SK-N-DZ (cell line): ENCODE measurements around the gene PCDHGA10.
"Not testable (repeated sequence)": the region's sequence is repeated elsewhere in the genome, so short reads cannot be mapped to it uniquely, and the experiment has no call there.

Experiments
- DNase-seq: peaks from one replicate; pipeline ENCODE4 v3.0.0-alpha.2; 2015; ENCODE audit warnings: low spot score

Gene PCDHGA10

DNA sequence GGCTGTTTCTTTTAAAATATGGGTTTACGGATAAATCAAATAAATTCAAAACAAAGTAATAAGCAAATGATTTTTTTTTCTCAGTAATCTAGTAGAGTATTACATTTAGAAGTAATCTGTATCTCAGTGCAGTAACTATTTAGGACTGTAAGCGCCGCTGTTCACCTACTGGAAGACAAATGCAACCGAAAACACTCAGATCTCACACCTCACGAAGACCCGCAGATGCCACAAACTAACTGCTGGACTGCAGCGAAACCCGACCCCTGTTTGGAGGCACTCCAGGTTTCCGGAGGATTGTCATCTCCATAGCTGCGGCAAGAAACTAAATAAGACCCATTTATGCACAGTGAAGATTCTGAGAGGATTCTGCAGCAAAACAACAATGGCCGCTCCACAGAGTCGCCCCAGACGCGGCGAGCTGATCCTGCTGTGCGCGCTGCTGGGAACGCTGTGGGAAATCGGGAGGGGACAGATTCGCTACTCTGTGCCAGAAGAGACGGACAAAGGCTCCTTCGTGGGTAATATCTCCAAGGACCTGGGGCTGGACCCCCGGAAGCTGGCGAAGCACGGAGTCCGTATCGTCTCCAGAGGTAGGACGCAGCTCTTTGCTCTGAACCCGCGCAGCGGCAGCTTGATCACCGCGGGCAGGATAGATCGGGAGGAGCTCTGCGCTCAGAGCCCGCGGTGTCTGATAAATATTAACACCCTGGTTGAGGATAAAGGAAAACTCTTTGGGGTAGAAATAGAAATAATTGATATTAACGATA, 20.2 kb upstream of the PCDHGA10 start, which contains the start of gene PCDHGA8:
Gene PCDHGA8, plus strand, starts transcription at position 205 of the 770 bp plus-strand sequence. Its CDS starts 181 bp downstream, at position 386.
- no peak for DNase-seq

GRCh38 chr5:141393267-141393666, 19.5 kb upstream of the PCDHGA10 start:
- no peak for DNase-seq

DNA sequence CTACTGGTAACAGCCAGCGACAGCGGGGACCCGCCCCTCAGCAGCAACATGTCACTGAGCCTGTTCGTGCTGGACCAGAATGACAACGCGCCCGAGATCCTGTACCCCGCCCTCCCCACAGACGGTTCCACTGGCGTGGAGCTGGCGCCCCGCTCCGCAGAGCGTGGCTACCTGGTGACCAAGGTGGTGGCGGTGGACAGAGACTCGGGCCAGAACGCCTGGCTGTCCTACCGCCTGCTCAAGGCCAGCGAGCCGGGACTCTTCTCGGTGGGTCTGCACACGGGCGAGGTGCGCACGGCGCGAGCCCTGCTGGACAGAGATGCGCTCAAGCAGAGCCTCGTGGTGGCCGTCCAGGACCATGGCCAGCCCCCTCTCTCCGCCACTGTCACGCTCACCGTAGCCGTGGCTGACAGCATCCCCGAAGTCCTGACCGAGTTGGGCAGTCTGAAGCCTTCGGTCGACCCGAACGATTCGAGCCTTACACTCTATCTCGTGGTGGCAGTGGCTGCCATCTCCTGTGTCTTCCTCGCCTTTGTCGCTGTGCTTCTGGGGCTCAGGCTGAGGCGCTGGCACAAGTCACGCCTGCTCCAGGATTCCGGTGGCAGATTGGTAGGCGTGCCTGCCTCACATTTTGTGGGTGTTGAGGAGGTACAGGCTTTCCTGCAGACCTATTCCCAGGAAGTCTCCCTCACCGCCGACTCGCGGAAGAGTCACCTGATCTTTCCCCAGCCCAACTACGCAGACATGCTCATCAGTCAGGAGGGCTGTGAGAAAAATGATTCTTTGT, 18.2 kb upstream of the PCDHGA10 start:
- DNase-seq: not testable (repeated sequence)

DNA sequence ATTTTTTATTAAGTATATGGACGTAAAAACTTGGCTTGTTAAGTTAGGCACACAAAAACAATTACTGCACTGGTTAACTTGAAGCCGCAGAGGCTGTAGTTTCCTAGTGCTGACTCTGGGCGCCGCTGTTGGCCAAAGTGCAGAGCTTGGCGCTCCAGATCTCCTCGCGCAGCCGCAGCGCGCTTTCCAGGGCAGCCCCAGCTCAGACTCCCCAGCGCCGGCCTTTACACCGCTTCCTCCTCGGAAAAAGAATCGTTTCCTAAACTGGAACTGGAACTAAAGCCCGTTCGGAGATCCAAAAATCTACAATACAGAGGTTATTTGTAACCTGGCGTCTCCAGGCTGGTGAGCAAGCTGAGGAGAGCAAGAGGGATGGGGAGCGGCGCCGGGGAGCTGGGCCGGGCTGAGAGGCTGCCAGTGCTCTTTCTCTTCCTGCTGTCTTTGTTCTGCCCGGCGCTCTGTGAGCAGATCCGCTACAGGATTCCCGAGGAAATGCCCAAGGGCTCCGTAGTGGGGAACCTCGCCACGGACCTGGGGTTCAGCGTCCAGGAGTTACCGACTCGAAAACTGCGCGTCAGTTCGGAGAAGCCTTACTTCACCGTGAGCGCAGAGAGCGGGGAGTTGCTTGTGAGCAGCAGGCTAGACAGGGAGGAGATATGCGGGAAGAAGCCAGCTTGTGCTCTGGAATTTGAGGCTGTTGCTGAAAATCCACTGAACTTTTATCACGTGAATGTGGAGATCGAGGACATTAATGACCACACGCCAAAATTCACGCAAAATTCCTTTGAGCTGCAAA, 14.8 kb upstream of the PCDHGA10 start, which contains the start of gene PCDHGB5:
Gene PCDHGB5, plus strand, starts transcription at position 192 of the 796 bp plus-strand sequence. Its CDS starts 181 bp downstream, at position 373.
- not testable (repeated sequence) for DNase-seq

- no peak for DNase-seq
Measured at GRCh38 chr5:141398608-141399007, 14.2 kb upstream of the PCDHGA10 start.

GRCh38 chr5:141399555-141400258, 13.1 kb upstream of the PCDHGA10 start:
- DNase-seq: no peak

- peak; percentile 47 for DNase-seq
Measured at GRCh38 chr5:141402553-141403243, 10.1 kb upstream of the PCDHGA10 start, which contains the start of gene PCDHGA9. Gene PCDHGA9, plus strand, starts transcription at chr5:141402778. Its CDS starts 175 bp downstream, at chr5:141402953.

- no peak for DNase-seq
Measured at GRCh38 chr5:141403387-141403786, 9.4 kb upstream of the PCDHGA10 start.

GRCh38 chr5:141407790-141408505, 4.8 kb upstream of the PCDHGA10 start, which contains the start of gene PCDHGB6:
Gene PCDHGB6, plus strand, starts transcription at chr5:141408021. Its CDS starts 182 bp downstream, at chr5:141408203.
- DNase-seq: peak; percentile 73

DNA sequence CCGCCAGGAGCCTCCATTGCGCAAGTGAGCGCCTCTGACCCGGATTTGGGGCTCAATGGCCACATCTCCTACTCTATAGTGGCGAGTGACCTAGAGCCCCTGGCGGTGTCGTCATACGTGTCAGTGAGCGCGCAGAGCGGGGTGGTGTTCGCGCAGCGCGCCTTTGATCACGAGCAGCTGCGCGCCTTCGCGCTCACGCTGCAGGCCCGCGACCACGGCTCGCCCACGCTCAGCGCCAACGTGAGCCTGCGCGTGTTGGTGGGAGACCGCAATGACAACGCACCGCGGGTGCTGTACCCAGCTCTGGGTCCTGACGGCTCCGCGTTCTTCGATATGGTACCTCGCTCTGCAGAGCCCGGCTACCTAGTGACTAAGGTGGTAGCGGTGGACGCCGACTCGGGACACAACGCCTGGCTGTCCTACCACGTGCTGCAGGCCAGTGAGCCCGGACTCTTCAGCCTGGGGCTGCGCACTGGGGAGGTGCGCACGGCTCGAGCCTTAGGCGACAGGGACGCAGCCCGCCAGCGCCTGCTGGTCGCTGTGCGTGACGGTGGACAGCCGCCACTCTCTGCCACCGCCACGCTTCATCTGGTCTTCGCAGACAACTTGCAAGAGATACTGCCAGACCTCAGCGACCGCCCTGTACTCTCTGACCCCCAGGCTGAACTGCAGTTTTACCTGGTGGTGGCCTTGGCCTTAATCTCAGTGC, 3.0 kb upstream of the PCDHGA10 start:
- no peak for DNase-seq

DNA sequence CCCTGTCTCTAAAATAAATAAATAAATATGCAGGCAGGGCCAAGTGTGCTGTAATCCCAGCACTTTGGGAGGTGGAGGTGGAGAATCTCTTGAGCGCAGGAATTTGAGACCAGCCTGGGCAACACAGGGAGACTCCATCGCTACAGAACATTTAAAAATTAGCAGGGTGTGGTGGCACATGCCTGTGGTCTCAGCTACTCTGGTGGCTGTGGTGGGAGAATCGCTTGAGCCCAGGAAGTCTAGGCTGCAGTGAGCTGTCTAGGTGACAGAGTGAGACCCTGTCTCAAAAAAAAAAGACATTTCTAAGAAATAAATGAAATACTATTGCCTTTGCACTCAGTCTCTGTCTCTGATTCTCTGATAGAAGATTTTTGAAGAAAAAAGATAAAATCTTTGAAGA, 1.2 kb upstream of the PCDHGA10 start:
- no peak for DNase-seq

- DNase-seq: no peak
Measured at GRCh38 chr5:141413540-141414069, 818 bp downstream of the PCDHGA10 start.

GRCh38 chr5:141414548-141415274, 1.9 kb downstream of the PCDHGA10 start:
- DNase-seq: not testable (repeated sequence)

DNA sequence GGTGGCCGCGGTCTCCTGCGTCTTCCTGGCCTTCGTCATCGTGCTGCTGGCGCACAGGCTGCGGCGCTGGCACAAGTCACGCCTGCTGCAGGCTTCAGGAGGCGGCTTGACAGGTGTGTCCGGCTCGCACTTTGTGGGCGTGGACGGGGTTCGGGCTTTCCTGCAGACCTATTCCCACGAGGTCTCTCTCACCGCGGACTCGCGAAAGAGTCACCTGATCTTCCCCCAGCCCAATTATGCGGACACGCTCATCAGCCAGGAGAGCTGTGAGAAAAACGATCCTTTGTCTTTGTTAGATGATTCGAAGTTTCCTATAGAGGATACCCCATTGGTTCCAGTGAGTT, 2.5 kb downstream of the PCDHGA10 start:
- DNase-seq: not testable (repeated sequence)

- DNase-seq: peak; percentile 29
Measured at GRCh38 chr5:141417494-141418172, 4.8 kb downstream of the PCDHGA10 start, which contains the start of gene PCDHGB7. Gene PCDHGB7, plus strand, starts transcription at chr5:141417677. Its CDS starts 183 bp downstream, at chr5:141417860.

DNA sequence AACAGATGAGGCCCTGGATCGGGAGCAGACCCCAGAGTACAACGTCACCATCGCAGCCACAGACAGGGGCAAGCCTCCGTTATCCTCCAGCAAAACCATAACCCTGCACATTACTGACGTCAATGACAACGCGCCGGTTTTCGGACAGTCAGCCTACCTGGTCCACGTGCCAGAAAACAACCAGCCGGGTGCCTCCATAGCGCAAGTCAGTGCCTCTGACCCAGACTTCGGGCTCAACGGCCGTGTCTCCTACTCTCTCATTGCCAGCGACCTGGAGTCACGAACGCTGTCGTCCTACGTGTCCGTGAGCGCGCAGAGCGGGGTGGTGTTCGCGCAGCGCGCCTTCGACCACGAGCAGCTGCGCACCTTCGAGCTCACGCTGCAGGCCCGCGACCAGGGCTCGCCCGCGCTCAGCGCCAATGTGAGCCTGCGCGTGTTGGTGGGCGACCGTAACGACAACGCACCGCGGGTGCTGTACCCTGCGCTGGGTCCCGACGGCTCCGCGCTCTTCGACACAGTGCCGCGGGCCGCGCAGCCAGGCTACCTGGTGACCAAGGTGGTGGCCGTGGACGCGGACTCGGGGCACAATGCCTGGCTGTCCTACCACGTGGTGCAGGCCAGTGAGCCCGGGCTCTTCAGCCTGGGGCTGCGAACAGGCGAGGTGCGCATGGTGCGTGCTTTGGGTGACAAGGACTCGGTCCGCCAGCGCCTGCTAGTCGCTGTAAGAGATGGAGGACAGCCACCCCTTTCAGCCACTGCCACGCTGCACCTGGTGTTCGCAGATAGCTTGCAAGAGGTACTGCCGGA, 6.5 kb downstream of the PCDHGA10 start:
- DNase-seq: no peak
